ENCODE measurements around the gene MOSPD3. TPM values are rescaled to one million over a fixed set of nuclear protein-coding genes. Genes with fewer than 3 reads are reported as not detected.
A peak's percentile ranks its signal among the peaks of the same experiment; 100 is the strongest.

Gene MOSPD3
- polyA plus RNA-seq, 1 of the 3 experiments (the other 2 are of a cell fraction) = 61.7 TPM

GRCh38 chr7:100565133-100565571 is 47.2 kb upstream of the MOSPD3 start:
- no peaks in the 10 kb centered on the region for H4K20me1 ChIP-seq (ENCODE audit: insufficient read depth)
- H3K4me2 ChIP-seq = no peak overlapping the region
- TF ChIP-seq TCF12 (IDR thresholded peaks at IDR 0.05) = no peak
- TF ChIP-seq ELF1 (IDR thresholded peaks at IDR 0.05) = no peak
- TF ChIP-seq EZH2phosphoT487 (IDR thresholded peaks at IDR 0.05; ENCODE audit: borderline replicate concordance, low read depth) = no peak
- no peak for TF ChIP-seq YY1 (IDR thresholded peaks at IDR 0.05; ENCODE audit: low read depth)
- no peak for TF ChIP-seq CHD2 (IDR thresholded peaks at IDR 0.05; ENCODE audit: low read length, partially characterized antibody)
- TF ChIP-seq SMC3 (IDR thresholded peaks at IDR 0.05; ENCODE audit: low read depth, low read length) = no peak
- TF ChIP-seq USF2 (IDR thresholded peaks at IDR 0.05; ENCODE audit: borderline replicate concordance, low read depth, low read length) = no peak
- TF ChIP-seq, protein P1, sequence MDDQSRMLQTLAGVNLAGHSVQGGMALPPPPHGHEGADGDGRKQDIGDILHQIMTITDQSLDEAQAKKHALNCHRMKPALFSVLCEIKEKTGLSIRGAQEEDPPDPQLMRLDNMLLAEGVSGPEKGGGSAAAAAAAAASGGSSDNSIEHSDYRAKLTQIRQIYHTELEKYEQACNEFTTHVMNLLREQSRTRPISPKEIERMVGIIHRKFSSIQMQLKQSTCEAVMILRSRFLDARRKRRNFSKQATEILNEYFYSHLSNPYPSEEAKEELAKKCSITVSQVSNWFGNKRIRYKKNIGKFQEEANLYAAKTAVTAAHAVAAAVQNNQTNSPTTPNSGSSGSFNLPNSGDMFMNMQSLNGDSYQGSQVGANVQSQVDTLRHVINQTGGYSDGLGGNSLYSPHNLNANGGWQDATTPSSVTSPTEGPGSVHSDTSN (IDR thresholded peaks at IDR 0.05) = no peak
- no peak for TF ChIP-seq RFX5 (IDR thresholded peaks at IDR 0.05; ENCODE audit: low read length)
- TF ChIP-seq MEF2A (IDR thresholded peaks at IDR 0.05; ENCODE audit: borderline replicate concordance, low read depth) = no peak
- no peak for TF ChIP-seq RXRA (IDR thresholded peaks at IDR 0.05; ENCODE audit: borderline replicate concordance, low read depth)
- TF ChIP-seq FOXM1 (IDR thresholded peaks at IDR 0.05; ENCODE audit: low read depth) = no peak
- no peak for TF ChIP-seq NFIC (IDR thresholded peaks at IDR 0.05; ENCODE audit: borderline replicate concordance)
- TF ChIP-seq, protein P2, sequence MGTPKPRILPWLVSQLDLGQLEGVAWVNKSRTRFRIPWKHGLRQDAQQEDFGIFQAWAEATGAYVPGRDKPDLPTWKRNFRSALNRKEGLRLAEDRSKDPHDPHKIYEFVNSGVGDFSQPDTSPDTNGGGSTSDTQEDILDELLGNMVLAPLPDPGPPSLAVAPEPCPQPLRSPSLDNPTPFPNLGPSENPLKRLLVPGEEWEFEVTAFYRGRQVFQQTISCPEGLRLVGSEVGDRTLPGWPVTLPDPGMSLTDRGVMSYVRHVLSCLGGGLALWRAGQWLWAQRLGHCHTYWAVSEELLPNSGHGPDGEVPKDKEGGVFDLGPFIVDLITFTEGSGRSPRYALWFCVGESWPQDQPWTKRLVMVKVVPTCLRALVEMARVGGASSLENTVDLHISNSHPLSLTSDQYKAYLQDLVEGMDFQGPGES (IDR thresholded peaks at IDR 0.05; ENCODE audit: low read depth, low read length) = no peak
- no peak overlapping the region for H2AFZ ChIP-seq (ENCODE audit: low read depth)
- 96% methylated on average over 11 of the region's 11 CpGs for WGBS (ENCODE audit: low lambda C conversion rate)
- no peak overlapping the region for H3K9ac ChIP-seq
- H3K4me1 ChIP-seq (ENCODE audit: control insufficient read depth in 1 of 2, insufficient read depth in 2 of 2, low read depth in 1 of 2, low read length in 1 of 2) = peaks cover 0 to 34% of the 10 kb centered on the region in 2 experiments; a peak in 1 of 4 replicates
- H3K9me3 ChIP-seq = no peaks in the 10 kb centered on the region
- DNase-seq = peak; percentile 26
- no peak overlapping the region for H3K27ac ChIP-seq (ENCODE audit: low read depth in 2 of 2, low read length in 1 of 2)
- H3F3A ChIP-seq (replicated peaks; ENCODE audit: insufficient read depth) = peaks cover 9% of the 10 kb centered on the region
- H3K4me3 ChIP-seq (ENCODE audit: low read depth in 2 of 2, low read length in 1 of 2) = no peak overlapping the region
- ChIA-PET CTCF (interaction anchor here (0.6 to 16.6 kb wide), 24 partner anchors 9 to 159 kb away, joined by 3 to 398 read pairs (median 17); partner anchors contain the start of genes AGFG2, FBXO24, GIGYF1 and LRCH4), POLR2A (interaction anchor here (0.5 to 1.8 kb wide), 2 partner anchors 38 to 43 kb away, joined by 5 read pairs; no protein-coding TSS in a partner anchor)
- H3K36me3 ChIP-seq (replicated peaks in 1 of 2; ENCODE audit: control insufficient read depth in 1 of 2, insufficient read depth in 2 of 2, low read length in 1 of 2) = peaks cover 0 to 3% of the 10 kb centered on the region in 2 experiments
- no peaks in the 10 kb centered on the region for H3K79me2 ChIP-seq (ENCODE audit: insufficient read depth)
- no peaks in the 10 kb centered on the region for H3K9me2 ChIP-seq
- H3K27me3 ChIP-seq (ENCODE audit: insufficient read depth) = no peaks in the 10 kb centered on the region

DNA sequence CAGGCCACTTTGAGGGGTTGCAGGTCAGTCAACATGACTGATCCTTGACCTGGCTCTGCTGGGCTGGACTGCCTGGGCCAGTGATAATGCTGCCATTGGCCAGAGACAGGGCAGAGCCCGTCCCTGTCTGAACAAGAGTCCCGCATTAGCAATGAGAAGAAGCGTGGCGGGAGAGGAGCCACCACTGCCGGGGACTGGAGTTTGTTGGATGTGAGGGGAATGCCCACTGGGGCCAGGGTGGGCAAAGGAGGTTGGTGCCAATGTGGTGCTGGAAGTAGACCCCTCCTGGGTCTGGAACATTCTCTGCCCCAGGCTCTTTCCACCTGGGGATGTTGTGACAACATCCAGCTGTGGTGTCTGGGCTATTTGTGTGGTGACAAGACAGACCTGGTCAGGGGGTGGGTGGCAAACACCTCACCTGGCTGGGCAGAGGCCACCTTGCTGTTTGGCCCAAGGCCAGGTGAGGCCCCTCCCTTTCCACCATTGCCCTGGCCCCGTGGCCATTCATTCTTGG is 46.3 kb upstream of the MOSPD3 start:
- POLR2A ChIA-PET = interaction anchor here (0.5 to 1.8 kb wide), 2 partner anchors 37 to 43 kb away, joined by 5 read pairs; no protein-coding TSS in a partner anchor
- no peak overlapping the region for H3K4me3 ChIP-seq (ENCODE audit: low read depth in 2 of 2, low read length in 1 of 2)

More for the DNA sequence above, 46.3 kb upstream of the MOSPD3 start:
- H3K9me3 ChIP-seq = no peaks in the 10 kb centered on the region
- H3K4me1 ChIP-seq (ENCODE audit: control insufficient read depth in 1 of 2, insufficient read depth in 2 of 2, low read depth in 1 of 2, low read length in 1 of 2) = peaks cover 0 to 43% of the 10 kb centered on the region in 2 experiments; a peak in 1 of 4 replicates
- peaks cover 9% of the 10 kb centered on the region for H3F3A ChIP-seq (replicated peaks; ENCODE audit: insufficient read depth)
- no peaks in the 10 kb centered on the region for H3K79me2 ChIP-seq (ENCODE audit: insufficient read depth)
- WGBS (ENCODE audit: low lambda C conversion rate) = 92% methylated on average over 6 of the region's 6 CpGs
- H4K20me1 ChIP-seq (ENCODE audit: insufficient read depth) = no peaks in the 10 kb centered on the region
- peaks cover 0 to 3% of the 10 kb centered on the region in 2 experiments for H3K36me3 ChIP-seq (replicated peaks in 1 of 2; ENCODE audit: control insufficient read depth in 1 of 2, insufficient read depth in 2 of 2, low read length in 1 of 2)
- DNase-seq = peak; percentile 28
- no peaks in the 10 kb centered on the region for H3K9me2 ChIP-seq
- CTCF ChIA-PET = interaction anchor here (0.6 to 16.6 kb wide), 18 partner anchors 12 to 159 kb away, joined by 3 to 398 read pairs (median 30); partner anchors contain the start of genes AGFG2, FBXO24, GIGYF1 and LRCH4
- no peak overlapping the region for H3K9ac ChIP-seq
- no peak overlapping the region for H3K27ac ChIP-seq (ENCODE audit: low read depth in 2 of 2, low read length in 1 of 2)
- no peaks in the 10 kb centered on the region for H3K27me3 ChIP-seq (ENCODE audit: insufficient read depth)
- H3K4me2 ChIP-seq = no peak overlapping the region
- H2AFZ ChIP-seq (ENCODE audit: low read depth) = no peak overlapping the region
- TF ChIP-seq TAF1 (IDR thresholded peaks at IDR 0.05; ENCODE audit: borderline replicate concordance, low read depth, low read length) (no peak), EP300 (IDR thresholded peaks at IDR 0.05; ENCODE audit: borderline replicate concordance in 1 of 2, low read depth in 1 of 2, low read length in 1 of 2) (no peak), FOXM1 (IDR thresholded peaks at IDR 0.05; ENCODE audit: low read depth) (no peak)

All from SK-N-SH (cell line).